Gastroesophageal sphincter (tissue), 4 donors: ENCODE measurements around the gene THOC3. TPM values are rescaled to one million over a fixed set of nuclear protein-coding genes. Genes with fewer than 3 reads are reported as not detected.

ENCODE experiments used
- total RNA-seq, 4 donors: library from RNA; depleted of rRNA; stranded (reverse); fragments of >200 nt; gene quantifications; one replicate each; pipeline ENCODE4 v1.1.0, GENCODE V29; 2016

THOC3 gene
- total RNA-seq, 4 donors from 2014 or later, result 21.1 to 44.3 (median 28.4) TPM

Other genes with a start within 250 kb of the THOC3 start
- 1 to 10 TPM in 2 of 4 donors, under 1 TPM in 1, not detected in 1; 0.67 to 3.0 (median 2.4) TPM for gene CPLX2, start 96.7 kb downstream of the THOC3 start, total RNA-seq